ENCODE results near the gene MLNR. TPM values are rescaled to one million over a fixed set of nuclear protein-coding genes. Genes with fewer than 3 reads are reported as not detected.

MLNR gene
- total RNA-seq, 2 experiments from 2014 or later: not detected

DNA sequence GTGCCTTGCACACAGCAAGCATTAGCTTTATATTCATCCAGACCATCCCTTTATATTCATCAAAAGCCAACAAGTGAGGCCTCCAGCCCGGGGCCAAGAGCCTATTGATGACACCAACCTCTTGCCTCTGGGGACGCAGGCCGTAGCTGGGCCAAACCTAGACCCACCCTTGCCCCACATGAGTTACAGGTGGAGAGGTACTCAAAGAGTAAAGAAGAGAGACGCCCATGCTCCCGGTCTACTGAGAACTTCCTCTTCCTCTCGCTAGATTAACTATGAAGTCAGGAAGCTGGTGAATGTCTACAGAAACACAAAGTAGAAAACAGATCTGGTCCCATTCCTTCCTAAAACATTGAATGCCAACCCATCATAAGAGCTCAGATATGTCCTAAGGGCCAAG is 3.8 kb upstream of the MLNR start:
- Mint-ChIP-seq H3K4me1 (peaks cover 17% of the 10 kb centered on the region), H3K9me3 (ENCODE audit: low read depth) (no peaks in the 10 kb centered on the region), H3K27ac (no peak overlapping the region), H3K36me3 (peaks cover 6% of the 10 kb centered on the region), H3K4me3 (no peak overlapping the region), H3K27me3 (peaks cover 31% of the 10 kb centered on the region)
- ATAC-seq (no peak), DNase-seq (no peak)
- CTCF ChIA-PET: interaction anchor here (0.9 kb wide), 2 partner anchors 12 to 64 kb away, joined by 3 read pairs; no protein-coding TSS in a partner anchor

DNA sequence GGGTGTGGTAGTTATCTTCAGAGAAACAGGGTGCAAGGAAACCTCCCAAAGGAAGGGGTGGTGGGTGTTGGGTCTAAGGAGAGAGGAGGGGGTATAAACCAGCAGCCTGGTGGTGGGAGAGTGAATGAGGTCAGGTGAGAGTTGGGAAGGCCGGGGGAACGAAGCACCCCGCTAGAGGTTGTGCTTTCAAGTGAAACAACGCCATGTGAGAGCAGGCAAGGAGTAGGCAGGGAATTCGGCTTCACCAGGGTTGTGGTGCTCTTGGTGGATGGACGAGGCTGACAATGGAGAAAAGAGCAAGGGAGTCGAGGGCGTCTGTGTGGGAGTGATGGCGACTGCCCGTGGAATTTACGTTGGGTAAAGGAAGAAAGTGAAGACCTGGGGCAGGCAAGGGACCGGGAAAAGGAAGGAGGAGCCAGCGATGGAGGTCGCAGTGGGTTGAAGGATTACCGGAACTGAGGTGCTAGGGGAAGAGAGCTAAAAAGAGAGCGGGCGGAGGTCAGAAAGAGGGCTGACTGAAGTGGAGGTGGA is 2.1 kb upstream of the MLNR start:
- DNase-seq (no peak), ATAC-seq (no peak)
- H3K36me3 Mint-ChIP-seq: peaks cover 4% of the 10 kb centered on the region
- CTCF ChIA-PET: no interaction called here
- no peaks in the 10 kb centered on the region for H3K9me3 Mint-ChIP-seq (ENCODE audit: low read depth)
- peaks cover 48% of the 10 kb centered on the region for H3K27me3 Mint-ChIP-seq
- no peak overlapping the region for H3K4me3 Mint-ChIP-seq
- H3K4me1 Mint-ChIP-seq: peaks cover 20% of the 10 kb centered on the region
- no peak overlapping the region for H3K27ac Mint-ChIP-seq

DNA sequence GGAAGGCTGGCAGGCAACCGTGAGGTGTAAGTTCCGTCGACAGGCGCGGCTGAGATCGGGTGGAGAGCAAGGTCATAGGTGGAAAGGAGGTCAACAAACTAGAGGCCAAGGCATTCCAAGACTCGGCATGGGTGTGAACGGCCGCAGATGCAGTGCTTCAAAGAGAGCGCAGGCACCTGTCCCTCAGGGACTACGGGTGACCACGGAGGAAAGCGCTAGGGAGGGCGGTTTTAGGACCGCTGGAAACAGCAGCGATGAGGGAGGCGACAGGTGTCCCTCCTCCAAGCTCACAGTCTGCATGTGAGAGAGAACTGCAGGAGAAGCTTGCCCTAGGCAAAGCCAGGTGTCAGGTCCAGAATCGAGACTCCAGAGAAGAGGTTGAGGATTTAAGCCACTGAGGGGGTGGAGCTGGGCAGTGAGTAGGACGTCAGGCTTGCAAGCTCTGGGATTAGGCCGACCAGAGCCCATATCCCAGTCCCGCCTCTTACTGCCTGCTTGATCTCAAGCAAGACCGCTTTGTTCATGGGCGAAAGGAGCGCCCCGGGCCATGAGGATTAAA is 1.6 kb upstream of the MLNR start:
- Mint-ChIP-seq H3K36me3 (peaks cover 4% of the 10 kb centered on the region), H3K4me3 (no peak overlapping the region), H3K4me1 (peaks cover 20% of the 10 kb centered on the region), H3K9me3 (ENCODE audit: low read depth) (no peaks in the 10 kb centered on the region), H3K27me3 (peaks cover 53% of the 10 kb centered on the region), H3K27ac (no peak overlapping the region)
- no peak for DNase-seq
- CTCF ChIA-PET: interaction anchor here (1.1 kb wide), 1 partner anchor 8 kb away, joined by 3 read pairs; no protein-coding TSS in a partner anchor
- no peak for ATAC-seq

DNA sequence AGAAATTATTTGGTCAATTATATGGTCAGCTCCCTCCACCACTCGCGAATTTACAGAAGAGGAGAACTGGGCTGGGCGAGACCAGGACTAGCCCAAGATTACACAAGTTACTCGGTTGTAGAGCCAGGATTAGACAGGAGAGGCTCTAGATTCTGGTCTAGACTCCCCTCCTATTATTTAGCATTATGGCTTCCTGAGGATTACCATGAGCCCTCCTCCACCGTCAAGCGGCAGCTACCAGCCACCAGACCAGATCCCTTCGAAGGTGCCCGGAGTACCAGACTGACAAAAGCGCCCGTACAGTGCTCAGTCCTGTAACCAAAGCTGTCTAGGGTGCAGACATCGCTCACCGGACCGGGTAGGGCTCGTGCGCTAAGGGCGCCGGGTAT is 497 bp upstream of the MLNR start:
- Mint-ChIP-seq H3K9me3 (ENCODE audit: low read depth) (no peaks in the 10 kb centered on the region), H3K27me3 (peaks cover 60% of the 10 kb centered on the region), H3K4me3 (peak overlapping the region; percentile 39), H3K27ac (no peak overlapping the region), H3K4me1 (peaks cover 13% of the 10 kb centered on the region), H3K36me3 (peaks cover 4% of the 10 kb centered on the region)
- ATAC-seq (no peak), DNase-seq (peak; percentile 39)
- CTCF ChIA-PET: interaction anchor here (0.6 to 1.1 kb wide), 2 partner anchors 9 to 450 kb away, joined by 3 read pairs; no protein-coding TSS in a partner anchor

DNA sequence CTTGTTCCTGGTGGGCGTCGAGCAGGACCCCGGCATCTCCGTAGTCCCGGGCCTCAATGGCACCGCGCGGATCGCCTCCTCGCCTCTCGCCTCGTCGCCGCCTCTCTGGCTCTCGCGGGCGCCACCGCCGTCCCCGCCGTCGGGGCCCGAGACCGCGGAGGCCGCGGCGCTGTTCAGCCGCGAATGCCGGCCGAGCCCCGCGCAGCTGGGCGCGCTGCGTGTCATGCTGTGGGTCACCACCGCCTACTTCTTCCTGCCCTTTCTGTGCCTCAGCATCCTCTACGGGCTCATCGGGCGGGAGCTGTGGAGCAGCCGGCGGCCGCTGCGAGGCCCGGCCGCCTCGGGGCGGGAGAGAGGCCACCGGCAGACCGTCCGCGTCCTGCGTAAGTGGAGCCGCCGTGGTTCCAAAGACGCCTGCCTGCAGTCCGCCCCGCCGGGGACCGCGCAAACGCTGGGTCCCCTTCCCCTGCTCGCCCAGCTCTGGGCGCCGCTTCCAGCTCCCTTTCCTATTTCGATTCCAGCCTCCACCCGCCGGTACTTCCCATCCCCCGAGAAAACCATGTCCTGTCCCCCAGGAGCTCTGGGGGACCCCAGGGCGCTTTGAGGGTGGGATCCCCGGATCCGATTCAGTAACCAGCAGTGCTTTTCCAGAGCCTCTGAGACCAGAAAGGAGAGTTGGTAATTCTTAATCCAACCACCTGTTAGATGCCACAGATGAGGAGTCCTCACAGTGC is 885 bp downstream of the MLNR start:
- H3K36me3 Mint-ChIP-seq: peaks cover 3% of the 10 kb centered on the region
- DNase-seq: peak; percentile 37
- peak overlapping the region; percentile 53 for H3K4me3 Mint-ChIP-seq
- H3K9me3 Mint-ChIP-seq (ENCODE audit: low read depth): no peaks in the 10 kb centered on the region
- peaks cover 70% of the 10 kb centered on the region for H3K27me3 Mint-ChIP-seq
- H3K27ac Mint-ChIP-seq: no peak overlapping the region
- CTCF ChIA-PET: no interaction called here
- peak; percentile 20 for ATAC-seq
- H3K4me1 Mint-ChIP-seq: peaks cover 7% of the 10 kb centered on the region

DNA sequence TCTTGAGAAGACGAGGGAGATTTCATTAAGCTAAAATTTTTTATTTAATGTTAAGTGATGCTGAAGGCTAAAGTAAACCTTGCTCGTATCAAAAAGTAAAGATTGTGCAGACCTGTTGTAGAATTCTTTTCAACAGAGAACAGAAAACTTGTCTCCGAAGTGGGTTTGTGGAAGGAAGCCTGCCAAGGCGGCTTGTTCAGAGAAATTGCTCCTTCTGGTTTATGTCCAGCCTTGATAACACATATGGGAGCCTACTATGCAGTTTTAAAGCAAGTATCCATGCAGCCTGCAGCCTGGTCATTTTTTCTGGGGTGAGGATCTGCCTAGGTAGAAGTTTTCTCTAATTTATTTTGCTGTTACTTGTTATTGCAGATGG is 1.4 kb downstream of the MLNR start:
- Mint-ChIP-seq H3K36me3 (peaks cover 3% of the 10 kb centered on the region), H3K4me3 (no peak overlapping the region)

DNA sequence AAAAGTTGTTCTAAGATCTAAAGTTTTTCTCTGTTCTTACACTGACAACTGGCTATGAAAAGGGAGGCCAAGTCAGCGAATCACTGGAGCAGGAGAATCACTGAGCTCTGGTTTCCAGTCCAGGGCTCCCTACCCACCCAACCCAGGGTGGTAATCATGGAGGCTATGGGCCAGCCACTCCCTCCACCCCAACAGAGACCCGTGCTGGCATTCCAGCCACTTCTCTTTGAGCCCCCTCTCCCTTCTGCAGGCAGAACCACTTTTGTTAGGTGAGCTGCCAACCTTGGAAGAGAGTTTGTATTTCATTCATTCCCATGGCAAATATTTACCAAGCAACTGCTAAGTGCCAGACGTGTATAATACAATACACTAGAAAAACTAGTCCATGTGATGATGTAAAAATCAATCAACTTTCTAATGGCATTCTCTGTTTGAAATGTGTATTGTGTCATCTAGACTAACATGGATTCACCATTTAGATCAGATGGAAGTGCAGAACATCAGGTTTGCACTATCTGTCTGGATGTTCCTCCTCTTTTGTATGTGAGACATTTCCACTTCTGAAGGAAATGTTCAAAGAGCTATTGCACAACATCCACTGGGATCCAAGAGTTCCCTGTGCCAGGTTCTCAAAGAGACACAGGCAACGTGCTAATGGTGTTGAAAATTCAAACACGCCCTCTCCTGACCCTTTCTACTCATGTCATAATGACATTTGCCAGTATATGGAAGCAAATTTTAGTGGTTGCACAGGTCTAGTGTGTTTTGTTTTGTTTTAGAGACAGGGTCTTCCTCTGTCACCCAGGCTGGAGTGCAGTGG is 5.3 kb downstream of the MLNR start:
- Mint-ChIP-seq H3K36me3 (peaks cover 3% of the 10 kb centered on the region), H3K27me3 (peaks cover 44% of the 10 kb centered on the region), H3K4me1 (peaks cover 5% of the 10 kb centered on the region), H3K9me3 (ENCODE audit: low read depth) (no peaks in the 10 kb centered on the region), H3K27ac (no peak overlapping the region), H3K4me3 (no peak overlapping the region)
- DNase-seq (no peak), ATAC-seq (no peak)
- CTCF ChIA-PET: no interaction called here

More for the DNA sequence above, 1.4 kb downstream of the MLNR start:
- H3K4me1 Mint-ChIP-seq: peaks cover 7% of the 10 kb centered on the region
- H3K27me3 Mint-ChIP-seq: peaks cover 70% of the 10 kb centered on the region
- H3K9me3 Mint-ChIP-seq (ENCODE audit: low read depth): no peaks in the 10 kb centered on the region
- no peak for DNase-seq
- no peak overlapping the region for H3K27ac Mint-ChIP-seq
- no peak for ATAC-seq
- CTCF ChIA-PET: no interaction called here

DNA sequence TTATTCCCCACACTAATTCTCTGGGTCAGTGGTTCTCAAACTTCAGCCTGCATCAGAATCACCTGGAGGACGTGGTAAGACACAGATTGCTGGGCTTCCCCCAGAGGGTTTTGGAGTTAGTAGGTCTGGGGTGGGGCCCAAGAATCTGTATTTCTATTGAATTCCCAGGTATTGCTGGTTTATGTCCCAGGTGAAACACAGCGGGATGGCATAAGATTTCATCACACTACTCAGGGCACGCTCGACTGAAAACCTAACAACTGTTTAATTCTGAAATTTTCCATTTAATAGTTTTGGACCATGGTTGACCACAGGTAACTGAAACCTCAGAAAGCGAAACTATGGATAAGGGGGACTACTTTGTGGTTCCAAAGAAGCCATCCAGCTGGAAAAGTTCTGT is 6.5 kb downstream of the MLNR start:
- CTCF ChIA-PET: no interaction called here
- no peak for ATAC-seq
- H3K9me3 Mint-ChIP-seq (ENCODE audit: low read depth): no peaks in the 10 kb centered on the region
- H3K4me3 Mint-ChIP-seq: no peak overlapping the region
- no peak overlapping the region for H3K27ac Mint-ChIP-seq
- no peak for DNase-seq
- H3K4me1 Mint-ChIP-seq: peaks cover 3% of the 10 kb centered on the region
- H3K27me3 Mint-ChIP-seq: peaks cover 37% of the 10 kb centered on the region
- peaks cover 3% of the 10 kb centered on the region for H3K36me3 Mint-ChIP-seq

DNA sequence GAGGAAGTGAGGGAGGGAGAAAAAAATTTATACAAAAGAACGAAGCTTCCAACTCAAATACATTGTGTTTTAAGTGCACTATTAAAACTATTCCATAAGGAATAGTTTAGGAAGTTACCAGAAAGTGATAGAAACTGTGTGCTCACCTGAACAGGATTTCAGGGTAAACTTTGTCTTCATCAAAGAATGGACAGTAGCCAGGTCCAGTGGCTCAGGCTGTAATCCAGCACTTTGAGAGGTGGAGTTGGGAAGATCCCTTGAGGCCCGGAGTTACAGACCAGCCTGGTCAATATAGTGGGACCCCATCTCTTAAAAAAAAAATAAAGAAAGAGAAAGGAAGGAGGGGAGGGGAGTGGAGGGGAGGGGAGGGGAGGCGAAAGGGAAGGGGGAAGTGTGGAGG is 14.6 kb downstream of the MLNR start:
- ATAC-seq: no peak
- CTCF ChIA-PET: no interaction called here
- peaks cover 2% of the 10 kb centered on the region for H3K27me3 Mint-ChIP-seq
- DNase-seq: no peak
- no peak overlapping the region for H3K27ac Mint-ChIP-seq
- no peaks in the 10 kb centered on the region for H3K9me3 Mint-ChIP-seq (ENCODE audit: low read depth)
- no peak overlapping the region for H3K4me3 Mint-ChIP-seq
- H3K36me3 Mint-ChIP-seq: no peaks in the 10 kb centered on the region
- H3K4me1 Mint-ChIP-seq: no peaks in the 10 kb centered on the region

DNA sequence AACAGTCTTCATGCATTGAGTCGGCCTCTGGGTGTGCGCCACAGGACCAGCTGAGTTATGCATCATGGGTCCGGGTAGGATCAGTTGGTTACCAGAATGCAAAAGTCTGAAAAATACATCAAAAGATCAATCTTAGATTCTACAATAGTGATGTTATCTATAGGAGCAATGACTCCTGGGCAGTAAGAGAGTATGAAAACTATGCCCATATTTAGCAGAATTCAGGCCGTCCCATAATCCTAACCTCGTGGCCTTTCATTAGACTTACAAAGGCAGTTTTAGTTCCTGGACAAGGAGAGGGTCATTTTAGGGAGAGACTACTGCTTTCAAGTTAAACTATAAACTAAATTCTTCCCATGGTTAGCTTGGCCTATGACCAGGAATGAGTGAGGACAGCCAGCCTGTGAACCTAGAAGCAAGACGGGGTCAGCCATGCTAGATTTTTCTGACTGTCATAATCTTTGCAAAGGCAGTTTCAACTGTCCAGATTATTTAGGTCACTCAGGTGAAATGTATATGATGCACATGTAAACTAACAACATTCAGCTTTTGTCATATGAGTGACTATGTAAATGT is 15.8 kb downstream of the MLNR start:
- H3K4me1 Mint-ChIP-seq: peaks cover 2% of the 10 kb centered on the region
- H3K36me3 Mint-ChIP-seq: no peaks in the 10 kb centered on the region
- H3K9me3 Mint-ChIP-seq (ENCODE audit: low read depth): no peaks in the 10 kb centered on the region
- peaks cover 2% of the 10 kb centered on the region for H3K27me3 Mint-ChIP-seq
- no peak for ATAC-seq
- H3K27ac Mint-ChIP-seq: no peak overlapping the region
- DNase-seq: no peak
- no peak overlapping the region for H3K4me3 Mint-ChIP-seq
- CTCF ChIA-PET: interaction anchor here (0.7 to 5.4 kb wide), 4 partner anchors 9 to 337 kb away, joined by 3 to 59 read pairs (median 4); no protein-coding TSS in a partner anchor

DNA sequence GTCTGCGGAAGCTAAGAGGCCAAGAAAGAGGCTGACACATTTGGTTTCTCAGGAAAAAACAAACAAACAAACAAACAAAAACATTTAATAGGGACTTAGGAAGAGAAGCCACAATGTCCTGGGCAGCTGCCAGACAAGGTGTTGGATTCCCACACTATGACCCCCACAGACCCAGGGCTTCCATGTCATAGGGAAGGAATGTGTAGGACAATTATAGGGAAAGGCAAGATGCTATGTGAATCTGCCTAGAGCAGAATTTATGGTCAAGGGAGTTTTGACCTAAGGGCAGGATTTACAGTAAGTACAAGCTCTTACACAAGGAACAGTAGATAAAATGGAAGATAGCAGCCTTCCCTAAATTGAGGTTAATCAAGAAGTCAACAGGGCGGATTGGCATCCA is 18.5 kb downstream of the MLNR start:
- ATAC-seq: no peak
- Mint-ChIP-seq H3K27ac (no peak overlapping the region), H3K36me3 (no peaks in the 10 kb centered on the region), H3K27me3 (peaks cover 5% of the 10 kb centered on the region), H3K9me3 (ENCODE audit: low read depth) (no peaks in the 10 kb centered on the region), H3K4me3 (no peak overlapping the region), H3K4me1 (peaks cover 2% of the 10 kb centered on the region)
- CTCF ChIA-PET: interaction anchor here (0.7 to 5.4 kb wide), 4 partner anchors 9 to 318 kb away, joined by 3 to 59 read pairs (median 3); partner anchors contain the start of gene CDADC1
- no peak for DNase-seq

DNA sequence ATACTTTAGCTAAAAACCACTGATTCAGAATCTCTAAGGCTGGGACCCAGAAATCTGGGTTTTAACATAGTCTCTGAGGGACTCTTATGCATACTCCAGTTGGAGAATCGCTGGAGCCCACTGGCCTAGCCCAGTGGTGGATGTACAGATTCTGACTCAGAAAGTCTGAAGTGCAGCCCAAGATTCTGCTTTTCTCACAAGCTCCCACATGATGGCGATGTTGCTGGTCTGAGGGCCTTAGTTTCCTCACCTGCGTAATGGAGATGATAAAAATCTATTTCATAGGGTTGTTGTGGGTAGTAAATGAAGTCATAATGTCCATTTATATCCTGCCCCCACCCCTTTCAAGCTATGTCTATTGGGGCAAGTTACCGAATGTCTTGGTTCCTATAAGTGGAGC is 19.9 kb downstream of the MLNR start:
- CTCF ChIA-PET: interaction anchor here (0.6 to 5.4 kb wide), 16 partner anchors 9 to 510 kb away, joined by 3 to 59 read pairs (median 4); no protein-coding TSS in a partner anchor

DNA sequence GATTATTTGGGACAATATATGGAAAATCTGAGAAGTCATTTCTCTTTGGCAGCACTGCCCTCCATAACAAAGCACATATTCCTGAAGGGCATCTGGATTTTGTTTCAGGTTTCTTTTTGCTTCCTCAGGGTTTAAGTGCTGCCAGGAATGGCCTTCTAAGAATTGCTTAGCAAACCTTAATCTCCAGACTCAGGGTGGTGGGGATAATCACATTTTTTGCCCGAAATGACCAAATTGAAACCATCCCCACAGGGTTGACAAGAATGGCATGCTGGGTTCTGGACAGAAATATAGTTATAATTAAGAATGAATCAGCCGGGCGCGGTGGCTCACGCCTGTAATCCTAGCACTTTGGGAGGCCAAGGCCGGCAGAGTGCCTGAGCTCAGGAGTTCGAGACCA is 21.2 kb downstream of the MLNR start:
- Mint-ChIP-seq H3K27ac (no peak overlapping the region), H3K27me3 (peaks cover 17% of the 10 kb centered on the region), H3K4me1 (peaks cover 2% of the 10 kb centered on the region), H3K4me3 (no peak overlapping the region), H3K9me3 (ENCODE audit: low read depth) (no peaks in the 10 kb centered on the region), H3K36me3 (no peaks in the 10 kb centered on the region)
- CTCF ChIA-PET: interaction anchor here (2.0 to 5.4 kb wide), 2 partner anchors 39 to 50 kb away, joined by 5 to 59 read pairs; no protein-coding TSS in a partner anchor
- no peak for DNase-seq
- no peak for ATAC-seq

More for the DNA sequence above, 19.9 kb downstream of the MLNR start:
- DNase-seq: peak; percentile 67
- Mint-ChIP-seq H3K4me3 (no peak overlapping the region), H3K36me3 (no peaks in the 10 kb centered on the region), H3K27ac (no peak overlapping the region), H3K27me3 (peaks cover 12% of the 10 kb centered on the region), H3K9me3 (ENCODE audit: low read depth) (no peaks in the 10 kb centered on the region), H3K4me1 (peaks cover 2% of the 10 kb centered on the region)
- ATAC-seq: peak; percentile 88

Measured in activated CD8-positive, alpha-beta memory T cell treated with anti-CD3 and anti-CD28 coated beads, Interleukin-2, amount 10 ng/mL, durations not matched to agents 7 days and 5 days (primary cell).